ENCODE results near the gene SYT1.

GRCh38 chr12:78885466-78885865 is 20.9 kb downstream of the SYT1 start:
- TF ChIP-seq CTCF (IDR thresholded peaks at IDR 0.05; ENCODE audit: insufficient read depth, low read length, poor library complexity, severe bottlenecking) (no peak), EZH2phosphoT487 (conservative IDR thresholded peaks at IDR 0.05; ENCODE audit: low read length) (no peak)
